ENCODE data around the gene TIGIT. TPM values are rescaled to one million over a fixed set of nuclear protein-coding genes. Genes with fewer than 3 reads are reported as not detected.

Gene TIGIT
- total RNA-seq, 1 experiment from 2014 or later: not detected

DNA sequence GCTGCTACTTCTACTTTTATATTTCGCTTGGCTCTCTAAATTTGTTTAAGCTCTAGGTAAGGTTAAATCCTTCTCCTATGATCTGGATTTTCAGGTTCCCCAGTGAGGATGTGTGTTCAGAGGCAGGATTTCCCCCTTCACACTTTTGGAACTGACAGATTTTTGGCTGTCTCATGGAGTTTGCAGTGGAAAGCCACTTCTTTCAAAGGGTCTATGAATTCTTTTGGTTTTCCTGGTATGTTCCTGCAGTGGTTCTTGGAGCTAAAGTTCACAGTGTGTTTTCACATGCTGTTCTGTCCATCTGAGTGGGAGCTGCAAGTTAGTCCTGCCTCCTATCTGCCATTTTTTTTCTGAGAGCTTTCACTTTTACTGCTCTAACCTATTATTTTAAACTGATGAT lies 21.6 kb upstream of the TIGIT start:
- Histone ChIP-seq H3K9me3 (ENCODE audit: control insufficient read depth, low read depth, low read length) (no peaks in the 10 kb centered on the region), H2BK12ac (ENCODE audit: insufficient read length, low read depth, low read length) (no peak overlapping the region), H3K79me1 (ENCODE audit: insufficient read depth, low read depth, low read length, poor library complexity, severe bottlenecking) (no peaks in the 10 kb centered on the region), H4K20me1 (ENCODE audit: control insufficient read depth, insufficient read depth, insufficient read length) (no peaks in the 10 kb centered on the region), H3K4me1 (ENCODE audit: insufficient read depth, low read length) (no peaks in the 10 kb centered on the region), H2BK120ac (ENCODE audit: low read depth, low read length, poor library complexity, severe bottlenecking) (no peak overlapping the region), H4K8ac (replicated peaks; ENCODE audit: insufficient read length, low read depth, low read length) (no peak overlapping the region), H2BK5ac (ENCODE audit: insufficient read length, low read length) (no peak overlapping the region), H2AK5ac (ENCODE audit: insufficient read length, low read length) (no peak overlapping the region), H3K9ac (ENCODE audit: extremely low read depth, insufficient read length, low read length) (no peak overlapping the region), H3T11ph (ENCODE audit: low read length) (no peak overlapping the region), H3K4ac (ENCODE audit: low read depth, low read length) (no peak overlapping the region), H4K5ac (ENCODE audit: insufficient read length, low read depth, low read length) (no peak overlapping the region), H3K4me2 (ENCODE audit: insufficient read depth, insufficient read length, low read length) (no peak overlapping the region), H3K79me2 (ENCODE audit: insufficient read depth, low read length) (no peaks in the 10 kb centered on the region), H4K91ac (ENCODE audit: insufficient read length, low read depth, low read length) (no peak overlapping the region), H3K23me2 (ENCODE audit: insufficient read length, low read depth, low read length, poor library complexity, severe bottlenecking) (no peaks in the 10 kb centered on the region), H3K14ac (ENCODE audit: insufficient read depth, low read length) (no peak overlapping the region), H3K27ac (ENCODE audit: insufficient read length, low read depth, low read length) (no peak overlapping the region), H3K27me3 (ENCODE audit: insufficient read depth, low read length) (no peaks in the 10 kb centered on the region), H2BK20ac (ENCODE audit: low read depth, low read length, poor library complexity, severe bottlenecking) (no peak overlapping the region), H3K23ac (ENCODE audit: insufficient read length, low read depth, low read length) (no peak overlapping the region), H3K18ac (ENCODE audit: insufficient read length, low read depth, low read length) (no peak overlapping the region), H3K56ac (ENCODE audit: insufficient read length, low read depth, low read length) (no peak overlapping the region), H2BK15ac (ENCODE audit: low read depth, low read length) (no peak overlapping the region), H2AFZ (ENCODE audit: low read length) (no peak overlapping the region)
- Mint-ChIP-seq H3K4me1 (no peaks in the 10 kb centered on the region), H3K27me3 (ENCODE audit: low read depth) (no peaks in the 10 kb centered on the region), H3K4me3 (no peak overlapping the region), H3K36me3 (ENCODE audit: insufficient read depth in 1 of 3, low read depth in 3 of 3) (peaks cover 13 to 40% (median 18%) of the 10 kb centered on the region in 3 experiments), H3K9me3 (peaks cover 29 to 44% of the 10 kb centered on the region in 2 experiments), H3K27ac (no peak overlapping the region)
- TF ChIP-seq, protein P1, sequence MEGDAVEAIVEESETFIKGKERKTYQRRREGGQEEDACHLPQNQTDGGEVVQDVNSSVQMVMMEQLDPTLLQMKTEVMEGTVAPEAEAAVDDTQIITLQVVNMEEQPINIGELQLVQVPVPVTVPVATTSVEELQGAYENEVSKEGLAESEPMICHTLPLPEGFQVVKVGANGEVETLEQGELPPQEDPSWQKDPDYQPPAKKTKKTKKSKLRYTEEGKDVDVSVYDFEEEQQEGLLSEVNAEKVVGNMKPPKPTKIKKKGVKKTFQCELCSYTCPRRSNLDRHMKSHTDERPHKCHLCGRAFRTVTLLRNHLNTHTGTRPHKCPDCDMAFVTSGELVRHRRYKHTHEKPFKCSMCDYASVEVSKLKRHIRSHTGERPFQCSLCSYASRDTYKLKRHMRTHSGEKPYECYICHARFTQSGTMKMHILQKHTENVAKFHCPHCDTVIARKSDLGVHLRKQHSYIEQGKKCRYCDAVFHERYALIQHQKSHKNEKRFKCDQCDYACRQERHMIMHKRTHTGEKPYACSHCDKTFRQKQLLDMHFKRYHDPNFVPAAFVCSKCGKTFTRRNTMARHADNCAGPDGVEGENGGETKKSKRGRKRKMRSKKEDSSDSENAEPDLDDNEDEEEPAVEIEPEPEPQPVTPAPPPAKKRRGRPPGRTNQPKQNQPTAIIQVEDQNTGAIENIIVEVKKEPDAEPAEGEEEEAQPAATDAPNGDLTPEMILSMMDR (conservative IDR thresholded peaks at IDR 0.05): no peak
- no peak for DNase-seq
- no CpG with 5 or more reads among the region's 1 CpG for WGBS (ENCODE audit: extremely low coverage, insufficient read length, low lambda C conversion rate)
